ENCODE data around the gene OR1I1.

OR1I1 gene

DNA sequence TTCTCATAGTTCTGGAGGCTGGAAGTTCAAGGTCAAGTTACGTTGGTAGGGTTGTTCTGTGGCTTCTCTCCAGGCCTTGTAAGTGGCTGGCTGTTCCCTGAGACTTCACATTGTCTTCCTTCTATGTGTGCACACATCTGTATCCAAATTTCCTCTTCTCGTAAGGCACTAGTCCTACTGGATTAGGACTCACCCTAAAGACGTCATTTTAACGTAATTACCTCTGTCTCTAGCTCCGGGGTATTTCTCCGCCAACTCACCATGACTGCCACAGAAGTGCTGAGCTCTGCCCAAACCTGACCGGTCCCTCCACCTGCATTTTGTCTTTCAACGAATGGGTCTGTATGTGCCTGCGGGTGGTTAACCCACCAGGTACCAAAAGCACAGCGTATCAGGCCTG is 16.4 kb downstream of the OR1I1 start:
- no peak for DNase-seq (ENCODE audit: low read depth in 2 of 2)

DNA sequence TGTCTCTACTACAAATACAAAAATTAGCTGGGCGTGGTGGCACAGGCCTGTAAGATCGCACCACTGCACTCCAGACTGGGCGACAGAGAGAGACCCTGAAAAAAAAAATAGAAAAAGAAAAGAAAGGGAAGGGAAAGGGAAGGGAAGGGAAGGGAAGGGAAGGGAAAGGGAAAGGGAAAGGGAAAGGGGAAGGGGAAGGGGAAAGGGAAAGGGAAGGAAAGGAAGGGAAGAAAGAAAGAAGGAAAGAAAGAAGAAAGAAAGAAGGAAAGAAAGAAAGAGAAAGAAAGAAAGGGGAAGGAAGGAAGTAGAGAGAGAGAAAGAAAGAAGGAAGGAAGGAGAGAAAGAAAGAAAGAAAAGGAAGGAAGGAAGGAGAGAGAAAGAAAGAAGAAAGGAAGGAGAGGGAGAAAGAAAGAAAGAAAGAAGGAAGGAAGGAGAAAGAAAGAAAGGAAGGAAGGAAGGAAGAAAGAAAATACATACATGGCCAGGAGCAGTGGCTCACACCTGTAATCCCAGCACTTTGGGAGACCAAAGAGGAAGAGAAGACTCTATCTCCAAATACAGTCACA is 17.1 kb downstream of the OR1I1 start:
- no peak for DNase-seq (ENCODE audit: low read depth in 2 of 2)

DNA sequence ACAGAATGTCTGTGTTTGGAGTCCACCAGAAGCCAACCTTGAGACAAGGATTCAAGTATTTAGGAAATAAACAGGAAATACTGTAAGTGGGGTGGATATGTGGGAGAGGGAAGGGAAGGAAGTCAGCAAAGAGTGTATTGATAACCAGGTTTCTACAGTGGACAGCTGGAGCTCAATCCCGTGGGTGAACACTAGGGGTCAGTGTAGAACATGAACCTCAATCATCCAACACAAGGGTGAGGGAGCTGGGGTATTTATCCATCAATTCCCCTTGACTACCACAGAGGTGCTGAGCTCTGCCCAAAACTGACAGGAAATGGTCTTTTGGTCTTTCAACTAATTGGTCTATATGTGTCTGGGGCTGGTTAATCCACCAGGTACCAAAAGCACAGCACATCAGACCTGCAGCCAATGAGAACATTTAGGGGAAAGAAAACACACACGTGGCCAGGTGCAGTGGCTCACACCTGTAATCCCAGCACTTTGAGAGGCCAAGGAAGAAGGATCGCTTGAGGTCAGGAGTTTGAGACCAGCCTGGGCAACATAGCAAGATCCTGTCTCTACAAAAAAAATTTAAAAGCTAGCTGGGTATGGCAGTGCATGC is 19.6 kb downstream of the OR1I1 start:
- peak in 1 of 2 donors; percentile 43 for DNase-seq (ENCODE audit: low read depth in 2 of 2)

DNA sequence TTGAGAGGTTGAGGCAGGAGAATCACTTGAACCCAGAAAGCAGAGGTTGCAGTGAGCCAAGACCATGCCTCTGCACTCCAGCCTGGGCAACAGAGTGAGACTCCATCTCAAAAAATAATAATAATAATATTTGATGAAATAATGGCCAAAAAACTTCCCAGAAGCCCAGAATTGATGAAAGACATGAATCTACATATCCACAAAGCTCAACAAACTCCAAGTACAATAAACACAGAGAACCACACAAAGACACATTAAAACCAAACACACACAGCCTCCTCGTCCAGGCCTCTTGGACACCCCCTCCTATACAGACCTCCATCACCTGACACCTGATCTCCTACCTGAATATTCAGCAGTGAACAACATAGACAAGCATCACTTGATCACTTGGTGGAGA is 22.0 kb downstream of the OR1I1 start:
- no peak for DNase-seq (ENCODE audit: low read depth in 2 of 2)

DNA sequence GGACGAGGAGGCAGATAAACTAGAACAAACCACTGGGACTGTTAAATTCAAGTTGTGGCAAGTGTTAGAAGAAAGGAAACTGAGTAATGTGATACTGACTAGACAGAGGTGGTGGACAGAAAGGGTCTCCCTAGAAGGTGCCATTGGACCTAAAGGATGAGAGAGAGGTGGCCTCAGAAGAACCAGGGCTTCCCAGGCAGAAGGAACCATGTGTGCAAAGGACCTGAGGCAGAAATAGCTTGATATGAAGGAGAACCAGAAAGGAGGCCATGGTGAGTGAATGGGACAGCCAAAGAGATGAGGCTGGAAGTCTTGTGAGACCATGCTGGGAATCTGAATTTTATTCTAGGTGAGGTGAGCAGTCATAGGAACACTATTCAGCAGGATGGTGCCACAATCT is 22.4 kb downstream of the OR1I1 start:
- no peak for DNase-seq (ENCODE audit: low read depth in 2 of 2)

DNA sequence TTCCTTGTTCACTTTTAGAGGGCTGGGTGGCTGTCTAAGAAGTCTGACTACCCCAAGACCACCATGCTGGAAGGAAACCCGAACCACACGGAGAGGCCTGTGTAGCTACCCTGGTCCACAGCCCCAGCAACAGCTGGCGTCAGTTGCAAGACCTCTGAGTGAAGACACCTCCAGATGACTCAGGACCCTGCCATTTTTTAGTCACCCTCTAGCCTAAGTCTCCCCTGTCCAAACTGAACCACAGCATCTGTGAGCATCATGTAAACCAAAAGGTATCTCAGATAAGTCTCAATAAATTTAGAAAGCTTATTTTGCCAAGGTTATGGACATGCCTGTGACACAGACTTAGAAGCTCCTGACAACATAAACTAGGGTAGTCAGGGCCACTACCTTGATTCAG is 23.0 kb downstream of the OR1I1 start:
- no peak for DNase-seq (ENCODE audit: low read depth in 2 of 2)

DNA sequence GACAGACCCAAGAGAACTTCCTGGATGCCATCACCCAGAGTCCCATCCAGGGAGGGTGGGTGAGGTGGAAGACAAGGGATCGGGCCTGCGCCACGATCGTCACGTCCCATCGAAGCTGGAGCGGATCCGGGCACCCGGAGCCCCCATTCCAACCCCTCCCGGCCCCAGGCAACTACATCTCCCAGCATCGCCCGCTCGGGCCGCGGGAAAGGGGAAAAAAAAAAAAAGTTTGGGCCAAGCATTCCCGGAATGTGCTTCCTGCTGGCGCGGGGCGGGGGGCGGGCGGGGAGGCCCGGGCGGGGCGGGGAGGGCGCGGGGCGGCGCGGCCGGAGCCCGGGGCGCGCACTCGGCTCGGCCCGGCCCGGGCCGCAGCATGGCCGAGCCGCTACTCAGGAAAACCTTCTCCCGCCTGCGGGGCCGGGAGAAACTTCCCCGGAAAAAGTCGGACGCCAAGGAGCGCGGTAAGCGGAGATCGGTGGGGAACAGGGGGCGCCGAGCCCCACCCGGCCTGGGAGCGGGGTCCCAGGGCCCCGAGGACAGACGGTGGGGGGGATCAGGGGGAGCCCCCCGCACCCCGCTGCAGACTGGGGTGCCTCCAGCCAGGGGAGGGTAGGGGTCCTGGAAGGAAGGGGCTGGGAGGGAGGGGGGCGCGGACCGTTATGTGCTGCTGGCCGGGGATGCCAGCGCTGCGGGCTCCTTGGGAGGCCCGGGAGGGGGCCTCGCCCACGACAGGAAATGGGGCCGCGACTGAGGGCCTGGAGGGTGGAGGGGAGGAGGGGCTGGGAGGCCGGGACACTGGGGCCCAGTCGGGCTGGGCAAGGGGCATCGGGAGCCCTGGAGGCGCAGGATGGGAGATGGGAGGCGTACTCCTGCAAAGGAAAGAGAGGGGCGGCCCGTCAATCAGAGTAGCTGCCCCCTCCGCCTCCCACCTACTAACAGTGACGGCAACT is 25.3 kb downstream of the OR1I1 start, which contains the start of gene SYDE1:
SYDE1 (plus strand) TSS at position 341 of the 950 bp plus-strand sequence; CDS start at position 374, 33 bp downstream.
- peak; percentile 9 to 23 for DNase-seq (ENCODE audit: low read depth in 2 of 2)

DNA sequence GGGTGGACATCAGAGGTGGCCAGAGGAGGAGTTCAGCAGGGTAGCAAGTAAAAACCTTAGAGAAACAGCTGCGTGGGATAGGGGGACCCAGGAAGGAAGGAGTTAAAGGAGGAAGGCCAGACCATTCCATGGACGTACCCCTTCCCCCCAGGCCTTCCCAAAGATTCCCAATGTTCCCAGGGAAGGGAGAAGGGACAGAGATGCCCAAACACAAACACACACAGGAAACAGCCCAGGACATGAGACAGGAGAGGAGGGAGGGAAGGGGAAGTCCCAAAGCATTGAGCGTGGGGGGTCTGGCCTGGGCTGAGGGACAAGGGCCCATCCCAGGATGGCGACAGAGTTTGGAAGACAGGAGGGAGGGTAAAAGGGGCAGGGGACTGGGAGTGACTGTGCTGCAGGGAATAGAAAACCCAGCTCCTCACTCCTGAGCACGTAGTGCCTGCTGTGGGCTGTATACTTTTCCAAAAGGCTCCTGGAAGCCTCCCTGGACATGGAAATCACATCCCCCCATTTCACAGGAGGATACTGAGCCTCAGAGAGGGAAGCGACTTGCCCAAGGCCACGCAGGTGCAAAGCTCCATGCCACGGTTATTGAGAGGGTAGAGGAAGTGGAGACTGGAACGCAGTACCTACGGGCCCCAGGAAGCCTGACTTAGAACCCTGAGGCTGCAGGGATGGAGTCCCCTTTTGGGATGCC is 26.3 kb downstream of the OR1I1 start:
- DNase-seq (ENCODE audit: low read depth in 2 of 2): no peak

DNA sequence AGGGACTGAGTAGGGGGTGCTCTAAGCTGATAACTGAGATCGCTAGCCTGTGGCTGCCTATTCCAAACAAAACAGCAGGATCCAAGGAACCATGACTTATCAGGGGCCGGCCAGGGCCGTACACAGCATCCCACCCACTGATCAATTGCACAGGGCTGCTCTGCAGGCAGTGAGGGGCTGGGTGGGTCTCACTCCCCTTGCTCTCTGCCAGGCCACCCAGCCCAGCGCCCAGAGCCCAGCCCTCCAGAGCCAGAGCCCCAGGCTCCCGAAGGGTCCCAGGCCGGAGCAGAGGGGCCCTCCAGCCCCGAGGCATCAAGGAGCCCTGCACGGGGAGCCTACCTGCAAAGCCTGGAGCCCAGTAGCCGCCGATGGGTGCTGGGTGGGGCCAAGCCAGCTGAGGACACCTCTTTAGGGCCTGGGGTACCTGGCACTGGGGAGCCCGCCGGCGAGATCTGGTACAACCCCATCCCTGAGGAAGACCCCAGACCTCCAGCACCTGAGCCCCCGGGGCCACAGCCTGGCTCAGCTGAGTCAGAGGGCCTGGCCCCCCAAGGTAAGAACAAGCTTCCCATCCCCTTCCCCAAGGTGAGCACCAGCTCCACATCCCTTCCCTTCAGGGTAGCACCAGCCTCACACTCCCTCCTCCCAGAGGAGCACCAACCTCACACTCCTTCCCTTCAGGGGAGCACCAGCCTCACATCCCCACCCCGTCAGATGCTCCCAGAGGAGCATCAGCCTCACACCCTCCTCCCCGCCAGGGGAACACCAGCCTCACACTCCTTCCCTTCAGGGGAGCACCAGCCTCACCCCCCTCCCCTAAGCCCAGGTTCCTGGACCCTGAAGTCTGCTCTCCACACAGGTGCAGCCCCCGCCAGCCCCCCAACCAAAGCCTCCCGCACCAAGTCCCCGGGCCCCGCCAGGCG is 27.1 kb downstream of the OR1I1 start:
- DNase-seq (ENCODE audit: low read depth in 2 of 2): no peak

DNA sequence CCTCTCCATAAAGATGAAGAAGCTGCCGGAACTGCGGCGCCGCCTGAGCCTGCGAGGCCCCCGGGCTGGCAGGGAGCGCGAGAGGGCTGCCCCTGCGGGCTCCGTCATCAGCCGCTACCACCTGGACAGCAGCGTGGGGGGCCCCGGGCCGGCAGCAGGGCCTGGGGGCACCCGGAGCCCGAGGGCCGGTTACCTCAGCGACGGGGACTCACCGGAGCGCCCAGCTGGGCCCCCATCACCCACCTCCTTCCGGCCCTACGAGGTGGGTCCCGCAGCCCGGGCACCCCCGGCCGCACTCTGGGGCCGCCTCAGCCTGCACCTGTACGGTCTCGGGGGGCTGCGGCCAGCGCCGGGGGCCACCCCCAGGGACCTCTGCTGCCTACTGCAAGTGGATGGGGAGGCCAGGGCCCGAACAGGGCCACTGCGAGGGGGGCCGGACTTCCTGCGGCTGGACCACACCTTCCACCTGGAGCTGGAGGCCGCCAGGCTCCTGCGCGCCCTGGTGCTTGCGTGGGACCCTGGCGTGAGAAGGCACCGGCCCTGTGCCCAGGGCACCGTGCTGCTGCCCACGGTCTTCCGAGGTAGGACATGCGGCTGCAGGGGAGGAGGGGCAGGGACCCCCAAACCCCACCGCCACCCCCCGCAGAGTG is 27.9 kb downstream of the OR1I1 start:
- DNase-seq (ENCODE audit: low read depth in 2 of 2): no peak

DNA sequence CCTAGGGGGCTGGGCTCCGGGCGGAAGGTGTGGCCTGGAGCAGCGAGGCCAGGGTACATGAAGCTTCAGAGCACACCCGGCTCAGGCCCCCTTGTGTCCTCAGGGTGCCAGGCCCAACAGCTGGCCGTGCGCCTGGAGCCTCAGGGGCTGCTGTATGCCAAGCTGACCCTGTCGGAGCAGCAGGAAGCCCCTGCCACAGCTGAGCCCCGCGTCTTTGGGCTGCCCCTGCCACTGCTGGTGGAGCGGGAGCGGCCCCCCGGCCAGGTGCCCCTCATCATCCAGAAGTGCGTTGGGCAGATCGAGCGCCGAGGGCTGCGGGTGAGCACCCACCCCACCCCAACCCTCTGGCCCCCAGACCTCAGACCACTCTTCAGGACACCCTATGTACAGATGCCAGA is 28.4 kb downstream of the OR1I1 start:
- DNase-seq (ENCODE audit: low read depth in 2 of 2): no peak

DNA sequence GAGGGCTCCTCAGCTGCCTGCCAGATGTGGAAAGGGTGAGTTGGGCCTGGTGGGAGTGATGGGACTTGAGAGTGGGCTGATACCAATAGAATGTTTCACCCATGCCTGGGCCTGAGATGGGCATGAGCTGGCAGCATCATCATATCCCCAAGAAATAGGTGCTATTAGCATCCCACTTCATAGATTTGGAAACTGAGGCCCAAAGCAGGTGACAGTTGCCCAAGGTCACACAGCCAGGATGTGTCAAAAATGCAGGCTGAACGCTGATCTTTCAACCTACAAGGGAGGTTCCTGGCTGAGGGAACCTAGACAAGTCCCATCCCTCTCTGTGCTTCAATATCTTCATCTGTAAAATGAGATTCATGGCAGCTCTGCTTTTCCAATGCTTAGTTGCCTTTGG is 29.7 kb downstream of the OR1I1 start:
- no peak for DNase-seq (ENCODE audit: low read depth in 2 of 2)

DNA sequence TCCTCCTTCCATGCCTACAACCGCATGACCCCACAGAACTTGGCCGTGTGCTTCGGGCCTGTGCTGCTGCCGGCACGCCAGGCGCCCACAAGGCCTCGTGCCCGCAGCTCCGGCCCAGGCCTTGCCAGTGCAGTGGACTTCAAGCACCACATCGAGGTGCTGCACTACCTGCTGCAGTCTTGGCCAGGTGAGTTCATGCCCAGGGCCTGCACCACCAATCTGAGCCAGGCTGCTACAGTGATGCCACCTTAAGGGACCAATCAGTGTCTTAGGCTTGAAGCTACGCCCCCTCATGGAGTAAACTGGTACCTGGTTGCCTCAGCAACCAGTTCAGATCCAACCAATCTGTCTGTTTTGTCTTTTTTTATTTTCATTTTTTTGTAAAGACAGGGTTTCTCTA is 30.4 kb downstream of the OR1I1 start:
- no peak for DNase-seq (ENCODE audit: low read depth in 2 of 2)

DNA sequence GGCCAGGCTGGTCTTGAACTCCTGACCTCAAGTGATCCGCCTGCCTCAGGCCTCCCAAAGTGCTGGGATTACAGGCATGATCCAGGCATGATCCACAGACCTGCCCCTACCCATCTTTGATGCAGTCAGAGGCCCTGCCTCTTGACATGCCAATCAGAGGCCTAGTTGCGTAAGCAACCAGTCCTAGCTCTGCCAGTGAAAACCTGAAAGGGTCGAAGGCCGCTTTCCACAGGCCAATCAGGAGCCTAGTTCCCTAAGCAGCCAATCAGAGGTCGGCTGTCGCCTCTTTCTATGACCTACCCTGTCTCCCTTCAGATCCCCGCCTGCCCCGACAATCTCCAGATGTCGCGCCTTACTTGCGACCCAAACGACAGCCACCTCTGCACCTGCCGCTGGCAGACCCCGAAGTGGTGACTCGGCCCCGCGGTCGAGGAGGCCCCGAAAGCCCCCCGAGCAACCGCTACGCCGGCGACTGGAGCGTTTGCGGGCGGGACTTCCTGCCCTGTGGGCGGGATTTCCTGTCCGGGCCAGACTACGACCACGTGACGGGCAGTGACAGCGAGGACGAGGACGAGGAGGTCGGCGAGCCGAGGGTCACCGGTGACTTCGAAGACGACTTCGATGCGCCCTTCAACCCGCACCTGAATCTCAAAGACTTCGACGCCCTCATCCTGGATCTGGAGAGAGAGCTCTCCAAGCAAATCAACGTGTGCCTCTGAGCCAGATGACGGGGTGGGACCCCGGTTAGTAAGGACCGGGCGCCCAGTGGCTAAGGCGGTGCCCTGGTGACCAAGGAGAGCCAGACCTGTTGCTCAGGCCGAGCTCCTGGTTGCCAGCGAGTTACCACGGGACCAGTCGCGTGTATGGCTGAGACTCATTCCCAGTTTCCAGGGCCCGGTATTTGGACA is 31.5 kb downstream of the OR1I1 start:
- no peak for DNase-seq (ENCODE audit: low read depth in 2 of 2)

DNA sequence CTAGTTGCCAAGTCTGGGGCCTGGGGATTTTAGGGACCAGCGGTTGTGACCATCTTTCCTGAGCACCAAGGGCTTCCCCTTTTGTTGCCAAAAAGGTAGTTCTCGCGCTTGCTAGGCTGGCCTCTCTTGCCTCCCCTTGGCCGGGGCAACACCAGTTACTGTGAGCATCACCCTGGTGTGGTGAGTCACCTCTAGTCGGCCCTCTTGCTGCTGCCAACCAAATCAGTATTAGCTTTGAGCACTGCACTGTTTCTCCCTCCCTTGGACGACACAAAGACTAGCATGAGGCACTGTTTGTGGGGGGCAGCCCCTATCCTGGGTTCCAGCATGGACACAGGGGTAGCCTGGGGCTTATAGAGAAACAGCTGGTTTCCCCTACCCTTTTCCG is 32.1 kb downstream of the OR1I1 start:
- DNase-seq (ENCODE audit: low read depth in 2 of 2): no peak

DNA sequence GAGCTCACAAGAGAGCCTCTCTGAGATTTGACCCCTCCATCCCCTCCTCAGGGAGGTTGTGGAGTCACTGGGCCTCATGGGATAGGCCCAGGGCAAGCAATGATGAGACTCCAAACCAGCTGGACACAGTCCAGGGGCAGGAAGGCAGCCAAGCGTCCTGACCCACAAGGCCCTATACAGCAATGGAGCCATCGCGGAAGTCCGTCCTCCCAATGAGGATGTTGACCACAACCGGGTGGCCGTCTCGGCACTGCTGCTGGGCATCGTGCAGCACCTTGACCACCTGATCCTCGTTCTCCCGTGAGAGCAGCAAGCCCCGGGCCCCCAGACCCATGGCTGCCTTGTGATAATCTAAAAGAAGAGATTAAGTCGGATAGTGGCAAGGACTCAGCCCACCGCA is 33.1 kb downstream of the OR1I1 start:
- DNase-seq (ENCODE audit: low read depth in 2 of 2): no peak

DNA sequence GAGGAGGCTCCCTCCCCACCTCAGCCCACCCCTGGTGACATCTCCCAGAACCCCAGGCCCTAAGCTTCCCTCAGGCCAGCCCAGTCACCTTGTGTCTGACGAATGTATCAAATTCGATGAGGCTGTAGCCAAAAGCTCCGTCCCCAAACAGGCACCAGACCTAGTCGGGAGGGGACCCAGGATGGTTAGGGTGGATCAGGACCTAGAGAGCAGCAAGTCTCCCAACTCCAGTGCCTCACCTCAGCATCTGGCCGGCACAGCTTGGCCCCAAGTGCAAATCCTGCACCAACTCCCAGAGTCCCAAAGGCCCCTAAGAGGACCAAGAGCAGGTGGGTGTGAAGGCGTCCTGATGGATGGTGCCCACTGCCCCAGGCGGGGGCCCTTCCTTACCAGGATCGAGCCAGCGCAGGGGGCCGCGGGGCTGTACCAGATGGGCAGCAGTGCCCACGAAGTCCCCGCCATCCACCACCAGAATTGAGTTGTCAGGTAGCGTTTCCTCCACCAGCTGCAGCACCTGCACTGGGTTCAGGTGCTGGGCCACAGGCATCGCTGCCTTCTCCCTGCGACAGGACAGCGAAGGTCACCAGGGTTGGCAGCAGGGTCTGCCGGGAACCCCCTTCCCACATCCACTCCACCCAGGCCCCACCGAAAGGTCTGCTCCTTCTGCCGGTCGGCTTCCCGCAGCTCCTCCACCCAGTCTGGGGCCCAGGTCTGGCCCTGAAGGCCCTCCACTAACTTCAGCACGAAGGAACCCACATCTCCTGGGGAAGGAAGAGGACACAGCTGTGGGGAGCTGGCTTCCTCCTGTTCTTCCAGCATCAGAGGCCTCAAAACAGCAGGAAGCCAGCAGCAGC is 34.0 kb downstream of the OR1I1 start:
- no peak for DNase-seq (ENCODE audit: low read depth in 2 of 2)

DNA sequence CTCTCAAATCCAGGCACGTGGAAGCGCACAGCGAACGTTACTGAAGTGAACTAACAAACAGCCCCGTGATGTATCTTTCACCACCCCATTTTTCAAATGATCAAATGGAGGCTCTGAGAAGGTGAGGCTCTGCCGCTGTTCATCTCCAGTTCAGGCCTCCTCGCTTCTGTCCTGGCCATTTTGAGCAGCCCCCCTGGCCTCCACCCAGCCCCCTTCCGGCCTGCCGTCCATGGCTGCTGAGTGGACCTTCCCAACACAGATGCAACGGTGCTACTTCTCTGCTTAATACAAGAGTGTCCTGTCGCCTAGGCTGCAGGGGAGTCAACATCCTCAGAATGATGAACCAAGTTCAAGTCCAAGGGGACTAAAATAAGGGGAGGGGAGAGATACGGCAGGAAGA is 34.8 kb downstream of the OR1I1 start:
- no peak for DNase-seq (ENCODE audit: low read depth in 2 of 2)

DNA sequence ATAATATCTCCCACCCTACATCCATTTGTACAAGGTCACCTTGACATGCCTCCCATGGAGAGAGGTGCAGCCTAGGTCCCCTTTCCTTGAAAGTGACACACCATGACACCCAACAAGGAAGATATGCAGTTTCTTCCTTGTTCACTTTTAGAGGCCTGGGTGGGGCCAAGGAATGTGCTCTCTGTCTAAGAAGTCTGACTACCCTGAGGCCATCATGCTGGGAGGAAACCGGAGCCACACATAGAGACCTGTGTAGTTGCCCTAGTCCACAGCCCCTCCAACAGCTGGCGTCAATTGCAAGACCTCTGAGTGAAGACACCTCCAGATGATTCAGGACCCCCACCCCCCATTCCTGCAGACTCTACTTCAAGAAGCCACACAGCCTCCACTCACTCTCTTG is 36.2 kb downstream of the OR1I1 start:
- no peak for DNase-seq (ENCODE audit: low read depth in 2 of 2)
